Ovary (tissue), 9 donors: ENCODE data around the gene BABAM2. TPM values are rescaled to one million over a fixed set of nuclear protein-coding genes. Genes with fewer than 3 reads are reported as not detected.

ENCODE experiments used
- DNase-seq, 5 donors: peaks; one replicate each; pipeline ENCODE4 v3.0.0-alpha.2; 2019 to 2020
- H3K27ac ChIP-seq, 2 donors: fragments of 200-600 bp; one replicate each; pipeline versions ENCODE4 v1.5.1 to v1.8.0; 2019 to 2022
- H3K27me3 ChIP-seq: fragments of 200-600 bp; one replicate; pipeline ENCODE4 v1.8.0; 2022
- H3K36me3 ChIP-seq: fragments of 200-600 bp; sonication (generic); one replicate; pipeline ENCODE4 v1.5.1; 2019
- H3K4me1 ChIP-seq: one replicate; pipeline ENCODE4 v1.8.1; 2013; ENCODE audit warnings: mild to moderate bottlenecking, moderate library complexity; ENCODE audit not compliant: insufficient read depth
- H3K4me3 ChIP-seq: fragments of 200-600 bp; sonication (generic); one replicate; pipeline ENCODE4 v1.5.1; 2017
- H3K9me3 ChIP-seq, 2 donors: fragments of 200-600 bp in 1 of 2; sonication (generic) in 1 of 2; one replicate each; pipeline versions ENCODE4 v1.5.1 to v1.8.1; 2013 to 2019; ENCODE audit warnings: mild to moderate bottlenecking in 1 of 2, moderate library complexity in 1 of 2
- CTCF ChIP-seq, 3 donors: fragments of 450-650 bp in 2 of 3; fragments of 200-600 bp in 1 of 3; IDR thresholded peaks; one replicate each; pipeline versions ENCODE4 v1.5.1 to v1.8.0; 2016 to 2022; ENCODE audit warnings: antibody characterized with exemption in 3 of 3, mild to moderate bottlenecking in 1 of 3
- EP300 ChIP-seq: sonication (generic); formaldehyde crosslinking; IDR thresholded peaks from one replicate; pipeline ENCODE4 v1.6.1; 2017; ENCODE audit warnings: antibody characterized with exemption
- POLR2A ChIP-seq: fragments of 450-650 bp; IDR thresholded peaks from one replicate; pipeline ENCODE4 v1.6.1; 2017; ENCODE audit warnings: antibody characterized with exemption, mild to moderate bottlenecking, moderate library complexity
- WGBS, 3 donors: extraction: QIAGEN DNeasy Blood & Tissue Kit in 1 of 3; methylation state at CpG; one replicate each; pipeline versions ENCODE4 v1.1.5 to v1.1.7; 2013 to 2017; 5-methylcytosine and 5-hydroxymethylcytosine counted together
- intact Hi-C, 4 donors: fragments of 100-400 bp; cut with DNase I; formaldehyde crosslinking; loops; one replicate each; pipeline versions ENCODE4 v1.11.0 to v1.15.1; 2022 to 2023
- polyA plus RNA-seq, 2 donors: library from polyadenylated mRNA; stranded (reverse); fragments of 200-250 nt in 1 of 2; fragments of 350-450 nt in 1 of 2; fragmentation: Illumina TruSeq in 1 of 2; extraction: RNeasy Lipid Tissue Mini Kit (QIAGEN cat#74804) in 1 of 2; gene quantifications; one replicate each; pipeline ENCODE4 v1.2.3, GENCODE V29; 2013 to 2014
- total RNA-seq, 7 donors: library from RNA; depleted of rRNA in 2 of 7; stranded (reverse); fragments of >200 nt in 2 of 7; fragmentation: NEBNext Ultra II Directional in 3 of 7; extraction: Animal tissue kit (Norgen Biotek cat#: 25700) in 3 of 7; gene quantifications; one replicate each; pipeline versions ENCODE4 v1.1.0 to v1.2.4, GENCODE V29; 2016 to 2023
- donor health status: DM: no; HTN: no; CAD: no; lungs with moderate emphysema.
- donor health status: DM: no; HTN: no; CAD: no.
- donor health status: Bipolar disorder and iron deficiency.
- donor health status: DM: yes; HTN: yes; CAD: no.
- donor health status: DM: no; HTN: no; CAD: no.
- donor health status: DM: yes; HTN: yes; CAD: no.

The BABAM2 gene
- total and polyA plus RNA-seq, 9 donors, result 22.0 to 96.7 (median 46.8) TPM

DNA sequence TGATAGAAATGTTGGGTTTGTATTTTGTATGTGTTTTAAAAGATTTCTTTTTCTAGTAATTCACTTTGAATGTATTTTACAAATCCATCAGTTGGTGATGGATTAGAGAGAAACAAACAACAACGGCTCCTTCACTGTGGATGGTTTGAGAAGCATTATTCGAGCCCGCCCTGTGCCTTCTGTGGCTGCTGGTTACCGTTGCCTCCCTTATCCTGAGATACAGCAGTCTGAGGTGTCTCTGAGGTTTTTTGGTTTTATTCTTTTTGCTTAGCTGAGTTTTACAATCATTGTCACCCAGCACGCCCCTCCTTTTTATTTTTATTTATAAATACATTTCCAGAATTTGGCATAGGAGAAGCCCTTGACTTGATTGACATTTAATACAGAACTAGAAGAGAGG lies 168.3 kb downstream of the BABAM2 start:
- WGBS, 3 donors, result 94 to 97% (median 95%) methylated on average over 5 of the region's 5 CpGs
- no peaks in the 10 kb centered on the region for H3K9me3 ChIP-seq
- no peaks in the 10 kb centered on the region for H3K27me3 ChIP-seq
- H3K4me1 ChIP-seq, result no peaks in the 10 kb centered on the region
- no peak overlapping the region for H3K4me3 ChIP-seq
- intact Hi-C loops, result no loop called here
- H3K27ac ChIP-seq, result no peak overlapping the region
- DNase-seq, result no peak
- no peaks in the 10 kb centered on the region for H3K36me3 ChIP-seq
- TF ChIP-seq CTCF (IDR thresholded peaks at IDR 0.05) (no peak), EP300 (no peak), POLR2A (no peak)

DNA sequence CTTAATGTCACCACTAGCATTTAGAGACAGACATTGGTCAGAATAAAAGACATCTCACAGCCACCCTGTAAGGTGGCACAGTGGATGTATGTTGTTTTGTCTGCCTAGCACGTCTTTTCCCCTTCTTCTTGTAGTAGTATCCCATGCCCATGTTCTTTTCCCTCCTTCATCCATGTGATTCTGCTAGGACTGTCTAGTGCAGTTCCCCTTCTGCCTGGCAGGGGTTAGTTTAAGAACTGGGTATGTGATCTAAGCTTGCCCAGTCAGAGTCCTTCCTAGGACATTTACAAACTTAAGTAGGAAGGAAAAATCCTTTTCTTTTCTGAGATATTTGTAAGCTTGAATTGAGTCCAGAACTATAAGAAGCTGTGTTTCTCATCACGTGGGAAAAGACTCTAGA lies 172.3 kb downstream of the BABAM2 start:
- Histone ChIP-seq H3K27ac (no peak overlapping the region), H3K4me3 (no peak overlapping the region), H3K36me3 (no peaks in the 10 kb centered on the region), H3K4me1 (no peaks in the 10 kb centered on the region), H3K9me3 (no peaks in the 10 kb centered on the region), H3K27me3 (no peaks in the 10 kb centered on the region)
- 69 to 74% (median 73%) methylated on average over 2 of the region's 2 CpGs for WGBS, 3 donors
- intact Hi-C loops, result no loop called here
- no peak for DNase-seq
- TF ChIP-seq CTCF (IDR thresholded peaks at IDR 0.05), result no peak
- no peak for TF ChIP-seq POLR2A
- no peak for TF ChIP-seq EP300

DNA sequence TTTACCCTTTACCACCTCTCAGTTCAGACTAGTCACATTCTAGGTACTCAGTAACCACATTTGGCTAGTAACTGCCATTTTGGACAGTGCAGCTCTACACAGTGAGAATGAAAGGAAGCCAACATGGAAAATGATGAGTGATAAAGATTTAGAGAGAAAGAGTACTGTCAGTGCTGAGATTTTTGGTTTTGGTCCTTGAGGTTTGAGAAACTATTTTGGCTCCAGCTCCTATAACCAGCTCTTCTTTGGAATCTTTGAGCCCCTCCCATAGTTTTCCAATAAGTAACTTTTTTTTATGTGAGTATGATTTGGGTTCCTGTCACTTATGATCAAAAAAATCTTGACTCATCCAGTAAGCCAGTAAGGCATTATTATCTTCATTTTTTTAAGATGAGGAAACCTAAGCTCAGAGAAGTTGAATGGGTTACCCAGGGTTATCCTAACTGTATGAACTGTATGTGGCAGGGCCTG lies 173.0 kb downstream of the BABAM2 start:
- H3K4me1 ChIP-seq, result no peaks in the 10 kb centered on the region
- H3K36me3 ChIP-seq, result no peaks in the 10 kb centered on the region
- TF ChIP-seq CTCF (IDR thresholded peaks at IDR 0.05), result no peak
- TF ChIP-seq EP300, result no peak
- no peak for TF ChIP-seq POLR2A
- intact Hi-C loops, result no loop called here
- no peaks in the 10 kb centered on the region for H3K27me3 ChIP-seq
- DNase-seq, result no peak
- H3K4me3 ChIP-seq, result no peak overlapping the region
- no peaks in the 10 kb centered on the region for H3K9me3 ChIP-seq
- H3K27ac ChIP-seq, result no peak overlapping the region

DNA sequence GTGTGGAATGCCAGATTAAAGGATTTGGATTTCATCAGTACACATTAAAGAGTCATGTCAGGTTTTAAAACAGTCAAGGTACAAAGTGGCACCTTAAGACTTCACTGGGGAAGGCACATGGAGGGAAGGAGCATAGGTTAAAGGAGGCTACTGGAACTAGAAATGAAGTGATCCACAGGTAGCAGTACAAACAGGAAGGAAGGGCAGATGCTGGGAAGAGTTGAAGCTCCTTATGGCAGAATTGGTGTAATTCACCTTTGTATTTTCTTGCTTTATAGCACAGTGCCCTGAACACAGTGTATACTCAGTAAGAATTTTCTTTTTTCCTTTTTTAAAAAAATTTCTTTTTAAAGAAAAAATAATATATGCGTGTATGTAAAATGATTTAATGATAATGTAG lies 177.1 kb downstream of the BABAM2 start:
- WGBS, 3 donors, result 96% methylated on average over 1 of the region's 1 CpG
- Histone ChIP-seq H3K27me3 (no peaks in the 10 kb centered on the region), H3K9me3 (no peaks in the 10 kb centered on the region), H3K36me3 (no peaks in the 10 kb centered on the region), H3K4me3 (no peak overlapping the region), H3K4me1 (no peaks in the 10 kb centered on the region), H3K27ac (no peak overlapping the region)
- TF ChIP-seq POLR2A, result no peak
- no peak for TF ChIP-seq EP300
- no peak for TF ChIP-seq CTCF (IDR thresholded peaks at IDR 0.05)
- intact Hi-C loops, result no loop called here
- DNase-seq, result no peak

DNA sequence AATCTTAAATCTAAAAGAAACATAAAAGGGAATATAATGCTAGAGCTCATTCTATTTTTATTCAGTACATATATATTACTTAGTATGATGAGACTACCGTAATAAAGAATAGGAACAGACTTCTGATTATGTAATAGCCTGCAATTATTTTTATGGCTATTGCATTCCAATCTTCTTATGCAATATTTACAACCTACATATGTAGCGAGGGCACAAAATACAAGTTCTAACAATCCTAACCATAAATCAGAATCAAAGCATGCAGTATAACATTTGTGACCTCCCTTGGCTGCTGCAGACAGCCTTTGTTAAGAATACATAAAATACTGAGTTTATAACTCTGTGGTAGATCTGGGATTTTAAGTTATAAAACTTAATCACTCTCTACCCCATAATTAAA lies 177.6 kb downstream of the BABAM2 start:
- DNase-seq, result no peak
- Histone ChIP-seq H3K36me3 (no peaks in the 10 kb centered on the region), H3K4me3 (no peak overlapping the region), H3K27me3 (no peaks in the 10 kb centered on the region), H3K4me1 (no peaks in the 10 kb centered on the region), H3K9me3 (no peaks in the 10 kb centered on the region), H3K27ac (no peak overlapping the region)
- 86 to 92% (median 92%) methylated on average over 2 of the region's 2 CpGs for WGBS, 3 donors
- TF ChIP-seq CTCF (IDR thresholded peaks at IDR 0.05) (no peak), EP300 (no peak), POLR2A (no peak)
- intact Hi-C loops, result no loop called here
